NCI-H748 treated with DMSO at 0.1 percent for 48 hours (cell line): Measurements from ENCODE around the gene CD58.

ENCODE experiments used
- DNase-seq: peaks from one replicate; lab custom pipeline; 2025; lab: John Stamatoyannopoulos, UW

CD58 gene

DNA sequence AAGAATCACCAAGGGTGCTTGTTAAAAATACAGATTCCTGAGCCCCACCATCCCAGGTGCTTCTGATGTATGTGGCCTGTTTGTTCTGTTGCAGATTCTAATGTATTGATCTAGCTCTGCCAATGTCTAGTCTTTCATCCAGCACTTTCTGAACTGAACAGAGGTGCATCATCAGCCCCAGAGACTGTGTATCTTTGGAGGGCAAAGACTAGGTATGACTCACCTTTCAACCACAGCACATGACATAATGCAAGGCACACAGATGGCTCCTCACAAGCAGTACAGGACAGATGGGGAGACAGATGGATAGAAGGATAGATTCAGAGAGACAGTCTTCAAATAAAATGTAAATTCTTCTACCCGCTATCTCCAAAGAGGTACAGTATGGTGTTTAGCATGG lies 32.3 kb downstream of the CD58 start:
- DNase-seq = no peak

DNA sequence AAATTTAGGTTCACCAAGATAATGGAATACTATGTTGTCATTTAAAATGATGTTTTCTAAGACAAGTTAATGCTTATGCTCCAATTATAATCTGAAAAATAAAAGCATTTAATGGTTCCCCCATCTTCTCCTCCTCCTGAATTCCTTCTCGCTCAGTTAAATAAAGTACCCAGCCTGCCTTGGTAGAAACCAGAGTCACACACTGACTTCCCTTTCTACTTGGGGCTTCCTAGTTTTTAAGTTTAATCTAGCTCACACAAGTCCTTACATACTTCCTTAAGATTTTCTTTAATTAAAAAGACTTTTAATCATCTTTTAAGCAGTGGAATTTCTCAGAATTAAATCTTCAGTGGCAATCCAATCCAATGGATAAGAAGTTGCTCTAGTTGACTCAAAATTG lies 32.9 kb downstream of the CD58 start:
- DNase-seq = no peak

DNA sequence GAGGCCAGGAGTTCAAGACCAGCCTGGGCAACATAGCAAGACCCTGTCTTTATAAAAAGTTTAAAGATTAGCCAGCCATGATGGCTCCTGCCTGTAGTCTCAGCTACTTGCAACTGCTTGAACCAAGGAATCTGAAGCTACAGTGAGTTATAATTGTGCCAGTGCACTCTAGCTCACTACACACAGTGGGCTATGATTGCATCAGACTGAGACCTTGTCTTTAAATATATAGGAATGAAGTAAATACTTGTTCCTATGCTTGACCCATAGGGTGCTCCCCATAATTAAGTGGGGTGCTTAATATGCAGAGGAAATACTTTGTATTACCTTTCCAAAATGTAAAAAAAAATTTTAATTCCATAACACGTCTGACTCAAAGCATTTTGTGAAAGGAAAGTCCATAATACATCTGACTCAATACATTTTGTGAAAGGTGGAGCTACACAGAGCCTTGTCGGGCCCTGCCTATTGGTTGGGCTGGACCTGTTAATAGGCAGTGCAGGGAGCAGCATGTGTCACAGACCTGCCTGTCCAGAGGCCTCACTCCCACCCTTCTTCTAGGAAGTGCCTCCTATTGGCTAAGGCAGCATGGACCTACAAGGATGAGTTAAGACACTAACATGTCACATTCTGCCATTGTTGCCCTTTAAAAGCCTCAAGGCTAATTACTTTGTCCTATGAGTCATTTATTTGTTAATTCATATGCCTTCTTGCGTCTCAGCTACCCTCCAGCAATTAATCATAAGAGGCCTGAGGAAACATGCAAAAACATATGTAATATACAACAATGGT lies 33.6 kb downstream of the CD58 start:
- no peak for DNase-seq

DNA sequence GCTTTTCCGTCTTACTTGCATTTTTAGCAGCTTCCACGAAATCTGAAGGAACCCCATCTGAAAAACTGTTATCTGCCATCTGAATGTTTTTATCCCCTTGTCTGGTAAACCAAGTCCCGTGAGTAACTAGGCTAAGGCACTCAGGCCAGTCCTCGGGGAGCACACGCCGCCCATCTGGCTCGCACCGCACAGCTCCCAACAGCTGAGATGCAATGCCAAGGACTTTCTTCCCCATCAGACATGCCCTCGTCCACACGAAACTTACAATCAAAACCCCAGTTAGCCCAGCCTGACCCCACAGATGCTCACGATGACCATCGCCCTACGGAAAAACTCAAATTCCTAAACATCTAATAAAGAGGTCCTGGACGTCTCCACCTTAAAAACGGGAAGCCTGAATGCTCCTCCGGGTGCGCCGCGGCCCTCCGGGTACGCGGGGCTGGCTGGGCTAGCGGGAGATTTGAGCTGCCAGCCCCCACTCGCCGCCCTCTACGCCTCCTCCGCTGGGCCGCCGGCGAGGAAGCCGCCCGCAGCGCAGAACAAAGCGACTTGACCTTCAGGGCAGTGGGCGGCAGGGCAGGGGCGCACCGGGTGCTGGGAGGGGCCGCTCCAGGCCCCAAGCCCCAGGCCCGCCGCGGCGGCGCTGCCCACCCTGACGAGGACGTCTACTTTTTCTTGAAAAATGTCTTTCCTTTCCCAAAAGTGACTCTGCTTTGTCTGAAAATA lies 36.6 kb downstream of the CD58 start:
- no peak for DNase-seq

DNA sequence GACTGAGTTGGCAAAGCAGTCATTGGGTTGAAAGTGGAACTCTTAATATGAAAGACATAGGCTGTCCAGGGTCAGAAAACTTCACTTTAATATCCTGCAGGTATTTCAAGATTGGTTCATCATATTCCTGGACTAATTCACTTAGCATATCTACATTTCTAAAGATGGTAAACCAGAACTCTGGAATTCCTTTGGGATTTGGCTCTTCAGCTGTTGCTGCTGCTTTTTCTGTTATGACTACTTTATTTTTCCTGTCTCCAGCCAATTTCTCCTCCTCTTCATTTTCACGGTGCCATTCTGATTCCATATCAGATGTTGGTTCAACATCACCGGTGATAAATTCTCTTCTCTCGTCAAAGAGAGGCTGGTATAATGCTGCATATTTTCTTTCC lies 37.4 kb downstream of the CD58 start:
- no peak for DNase-seq

DNA sequence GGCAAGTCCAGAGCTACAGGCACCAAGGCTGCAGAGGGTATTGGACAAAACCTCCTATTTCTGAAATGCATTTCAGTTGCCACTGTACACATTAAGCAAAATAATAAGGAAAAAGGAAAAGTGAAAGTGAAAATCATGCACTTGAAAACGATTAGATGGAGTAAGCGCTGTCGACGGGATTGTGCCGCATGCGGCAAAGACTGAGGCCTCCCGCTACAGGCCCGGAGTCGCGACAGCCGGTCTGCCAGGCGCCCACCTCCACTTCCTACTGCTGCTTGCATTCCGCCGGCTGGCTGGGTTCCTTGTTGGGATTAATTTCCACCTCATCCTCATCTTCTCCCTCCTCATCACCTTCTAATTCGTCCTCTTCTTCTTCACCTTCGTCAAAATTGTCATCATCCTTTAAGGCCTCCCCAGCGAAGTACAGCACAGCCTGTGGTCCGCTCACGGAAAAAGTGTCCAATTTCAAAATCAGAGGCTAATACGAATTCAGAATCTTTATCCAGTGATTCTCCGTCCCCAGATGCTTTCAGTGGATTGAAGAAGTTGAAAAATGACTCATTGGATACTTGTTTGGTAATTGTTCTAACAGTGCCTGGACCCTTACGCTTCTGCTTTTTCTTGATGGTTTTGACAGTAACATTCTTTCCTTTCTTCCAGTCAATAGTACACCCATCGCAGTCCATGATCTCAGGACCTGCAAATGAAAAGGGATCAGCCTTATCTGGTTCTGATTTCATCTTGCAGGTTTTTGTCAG lies 38.0 kb downstream of the CD58 start:
- no peak for DNase-seq

DNA sequence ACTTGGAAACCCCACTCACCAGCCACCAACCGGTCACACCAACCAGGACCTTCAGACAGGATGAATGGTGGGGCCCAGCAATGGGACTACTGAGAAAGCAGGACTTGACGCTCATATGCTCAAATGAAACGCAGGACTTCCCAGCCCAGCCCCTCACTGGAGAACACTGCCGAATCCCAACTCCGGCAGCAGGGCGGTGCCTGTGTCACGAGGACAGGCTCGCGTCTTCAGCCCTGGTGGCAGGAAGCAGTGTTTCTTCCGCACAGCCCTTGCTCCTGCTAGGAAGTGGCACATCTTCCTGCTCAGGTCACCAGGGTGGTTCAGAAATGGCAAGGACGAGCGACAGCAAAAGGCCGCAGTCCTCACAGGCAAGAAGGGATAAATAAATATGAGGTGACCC lies 38.9 kb downstream of the CD58 start:
- no peak for DNase-seq

DNA sequence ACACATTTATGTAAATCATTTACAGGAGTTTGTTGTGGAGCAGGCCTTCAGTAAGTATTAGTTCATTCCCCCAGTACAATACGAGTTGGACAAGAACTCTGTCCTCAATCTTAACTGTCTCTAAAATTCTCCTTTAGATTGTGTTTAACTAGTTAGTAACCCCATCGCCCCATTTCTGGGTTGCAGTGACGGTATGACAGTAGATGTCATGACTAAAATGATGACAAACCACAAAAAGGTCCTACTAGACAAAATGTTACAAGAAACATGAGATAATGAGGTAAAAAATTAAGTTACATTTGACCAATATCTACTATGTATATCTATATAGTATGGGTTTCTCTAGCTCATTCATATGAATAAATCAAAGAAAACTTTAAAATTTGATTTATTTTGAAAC lies 41.1 kb downstream of the CD58 start:
- no peak for DNase-seq

DNA sequence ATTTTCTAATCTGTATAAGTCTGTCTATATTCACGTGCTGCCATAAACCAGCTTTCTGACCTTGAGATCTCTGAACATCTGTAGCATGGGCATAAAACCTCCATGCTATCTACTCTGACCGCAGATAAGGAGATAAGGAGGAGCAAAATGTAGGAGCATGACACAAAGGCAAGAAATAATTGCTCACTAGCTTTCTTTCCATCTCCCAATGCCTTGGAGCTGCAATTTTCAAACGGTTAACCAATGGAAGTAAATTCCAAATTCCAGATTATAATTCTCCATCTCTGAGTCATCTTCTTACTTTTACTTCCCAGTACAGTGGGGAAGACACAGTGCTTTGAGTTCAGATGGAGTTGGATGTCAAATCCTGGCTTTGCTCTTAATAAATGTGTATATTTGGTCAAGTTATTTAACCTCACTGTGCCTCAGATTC lies 41.6 kb downstream of the CD58 start:
- DNase-seq = no peak

DNA sequence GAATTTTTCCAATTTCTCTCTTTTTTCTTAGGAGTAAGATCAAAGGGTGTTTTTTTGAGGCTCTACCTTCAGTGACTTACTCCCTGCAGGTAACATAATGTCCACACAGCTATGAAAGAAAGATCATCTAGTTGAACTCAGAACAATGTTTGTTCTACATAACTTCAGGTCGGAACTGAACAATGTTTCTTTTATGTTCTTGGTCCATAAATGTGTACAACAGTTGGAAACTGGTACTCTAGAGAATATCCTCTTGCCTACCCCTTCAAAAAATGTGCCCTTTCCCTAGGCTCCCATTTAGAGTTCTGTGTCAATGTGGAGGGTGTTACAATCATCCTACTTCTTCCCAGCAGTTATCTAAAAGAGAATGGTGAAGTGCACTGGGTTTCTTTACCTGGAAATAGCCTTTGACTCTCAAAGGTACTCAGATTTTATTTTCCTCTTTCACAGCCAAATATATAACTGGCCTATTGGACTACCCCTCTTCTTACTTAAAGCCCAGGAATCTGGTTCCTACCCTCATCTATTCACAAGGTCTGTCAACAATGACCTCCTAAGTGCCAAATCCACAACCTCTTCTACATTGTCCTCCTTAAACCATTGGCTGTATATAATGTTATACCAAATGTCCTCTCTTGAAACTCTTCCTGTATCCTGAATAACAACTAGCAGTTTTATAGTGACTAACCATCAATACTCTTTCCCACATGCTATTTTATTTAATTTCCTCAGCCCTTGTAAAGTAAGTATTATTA lies 42.3 kb downstream of the CD58 start:
- DNase-seq = no peak

DNA sequence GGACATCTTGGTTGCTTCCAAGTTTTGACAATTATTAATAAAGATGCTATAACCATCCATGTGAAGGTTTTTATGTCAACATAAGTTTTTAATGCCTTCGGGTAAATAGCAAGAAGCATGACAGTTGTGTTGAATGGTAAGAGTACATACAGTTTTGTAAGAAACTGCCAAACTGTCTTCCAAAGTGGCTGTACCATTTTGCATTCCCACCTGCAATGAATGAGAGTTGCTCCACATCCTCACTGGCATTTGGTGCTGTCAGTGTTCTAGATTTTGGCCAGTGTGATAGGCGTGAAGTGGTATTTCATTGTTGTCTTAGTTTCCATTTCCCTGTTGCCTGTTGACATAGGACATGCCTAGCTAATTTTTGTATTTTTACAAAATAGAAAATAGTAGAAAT lies 45.4 kb downstream of the CD58 start:
- no peak for DNase-seq

DNA sequence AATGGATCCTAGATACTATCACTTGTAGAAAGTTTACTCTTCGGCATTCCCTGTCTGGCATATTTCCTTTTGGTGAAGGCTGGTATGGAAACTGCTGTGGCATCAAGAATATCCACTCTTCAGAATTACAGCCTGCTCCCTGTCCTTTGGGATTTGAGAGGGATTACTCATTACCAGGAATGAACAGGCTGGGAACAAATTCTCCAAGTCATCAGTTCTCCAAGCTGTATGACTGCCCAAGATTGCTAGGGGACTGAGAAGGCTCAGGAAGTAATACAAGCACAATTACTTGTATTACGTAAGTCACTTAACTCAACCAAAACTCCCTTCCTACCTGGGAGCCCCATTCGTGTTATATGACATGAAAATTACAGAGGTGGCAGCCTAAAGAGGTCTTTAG lies 49.6 kb downstream of the CD58 start:
- DNase-seq = no peak

DNA sequence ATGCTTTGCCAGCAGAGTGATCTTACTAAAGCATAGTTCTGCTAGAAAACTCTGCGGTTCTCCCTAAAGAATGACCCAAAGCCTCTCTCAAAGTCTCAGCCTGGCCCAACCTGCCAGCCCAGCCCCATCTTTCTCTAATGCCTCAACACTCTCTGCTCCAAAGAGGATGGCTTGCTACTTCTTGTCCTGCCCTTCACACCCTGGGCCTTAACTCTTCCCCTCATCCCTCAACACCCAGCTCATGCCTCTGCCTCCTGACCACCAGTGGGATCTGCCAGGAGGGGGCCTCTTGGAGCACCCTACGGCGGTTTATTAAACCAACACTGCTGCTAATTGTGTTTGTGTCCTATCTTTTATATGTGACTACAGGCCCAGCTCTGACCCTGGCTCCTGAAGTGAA lies 52.4 kb downstream of the CD58 start:
- DNase-seq = no peak

DNA sequence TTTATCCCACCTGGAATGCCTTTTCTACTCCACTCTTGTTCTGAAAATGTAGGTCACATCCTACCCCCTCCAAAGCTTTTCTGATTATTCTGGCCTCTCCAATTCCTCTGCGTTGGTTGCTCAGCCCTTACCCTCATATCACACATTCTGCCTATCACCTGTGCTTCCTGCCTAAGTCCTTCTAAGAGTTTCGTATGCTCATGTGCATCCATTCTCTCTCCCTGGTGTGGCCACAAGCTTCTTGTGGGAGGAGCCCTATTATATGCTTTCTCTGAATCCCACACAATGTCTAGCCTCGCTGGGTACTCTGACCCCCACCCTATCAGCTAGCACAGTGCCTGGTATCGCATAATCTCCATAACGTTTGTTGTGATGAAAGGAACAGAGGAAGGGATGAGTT lies 54.2 kb downstream of the CD58 start:
- DNase-seq = no peak

DNA sequence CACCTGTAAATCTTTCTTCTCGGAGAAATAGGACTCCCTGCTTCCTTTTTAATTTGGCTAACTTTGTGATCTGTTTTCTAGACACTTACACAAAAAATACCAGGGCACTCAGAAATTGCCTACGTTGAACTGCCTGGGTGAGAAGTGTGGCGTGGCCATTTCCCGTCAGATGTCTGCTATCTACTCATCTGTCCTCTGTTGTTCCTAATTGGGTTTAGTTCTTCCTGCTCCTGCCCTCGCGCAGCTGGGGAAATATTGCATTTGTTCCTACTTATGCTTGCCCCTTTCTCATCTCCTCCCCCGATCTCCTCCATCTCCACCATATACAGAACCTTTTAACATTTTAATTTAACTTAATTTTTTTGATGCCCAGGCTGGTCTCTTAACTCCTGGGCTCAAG lies 55.1 kb downstream of the CD58 start:
- DNase-seq = no peak

DNA sequence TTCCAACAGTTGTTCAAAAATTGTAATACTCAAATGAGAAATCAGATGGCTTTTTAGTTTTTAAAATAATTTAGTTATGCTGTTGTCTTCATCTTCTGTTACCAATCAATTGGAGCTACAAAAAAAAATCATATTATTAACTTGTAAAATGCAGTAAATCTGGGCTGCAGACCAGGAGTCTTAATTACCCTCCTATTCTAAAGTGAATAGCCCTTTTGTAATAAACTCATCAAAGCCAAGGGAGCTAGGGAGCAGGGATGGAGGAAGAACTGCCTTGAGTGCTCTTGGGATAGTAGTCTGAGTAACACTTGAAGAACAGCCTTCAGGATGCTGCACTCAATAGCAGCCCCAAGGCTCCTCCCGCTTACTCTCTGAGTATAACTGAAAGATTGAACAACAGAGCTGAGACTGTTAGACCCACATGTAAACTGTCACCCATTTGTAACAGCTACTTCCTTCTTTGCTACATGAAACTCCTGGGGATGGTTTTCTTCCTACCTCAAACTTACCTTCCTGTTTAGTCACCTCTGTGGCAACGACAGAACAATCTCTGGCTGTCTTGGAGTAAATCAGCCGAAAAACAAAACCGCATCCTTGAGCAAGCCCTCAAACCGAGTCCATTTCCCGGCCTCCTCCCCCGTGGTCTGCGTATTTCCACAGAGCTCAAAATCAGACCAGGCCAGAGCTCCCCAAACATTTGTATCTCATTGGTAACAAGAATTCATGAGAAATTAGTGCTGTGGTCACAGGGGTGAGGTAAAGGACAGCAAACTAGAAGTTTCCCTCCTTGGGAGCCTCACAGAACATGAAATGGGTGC lies 55.9 kb downstream of the CD58 start:
- DNase-seq = no peak

DNA sequence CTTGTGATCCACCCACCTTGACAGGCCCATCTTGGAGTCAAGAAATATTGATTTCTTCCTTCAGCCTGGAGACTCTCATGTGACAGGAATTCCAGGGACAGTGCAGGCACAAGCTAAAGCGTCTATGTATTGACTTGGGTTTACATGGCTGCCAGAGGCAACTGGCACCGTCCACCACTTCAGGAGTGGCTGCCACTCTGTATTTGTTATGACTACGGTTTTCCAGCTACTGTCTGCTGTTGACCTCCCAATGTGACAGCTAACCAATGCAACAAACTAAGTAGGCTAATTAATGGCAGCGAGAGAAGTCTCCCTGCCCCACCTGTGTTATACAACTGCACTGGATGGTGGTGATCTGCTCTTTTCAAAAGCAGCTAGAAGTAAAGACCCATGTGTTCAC lies 56.9 kb downstream of the CD58 start:
- DNase-seq = no peak

DNA sequence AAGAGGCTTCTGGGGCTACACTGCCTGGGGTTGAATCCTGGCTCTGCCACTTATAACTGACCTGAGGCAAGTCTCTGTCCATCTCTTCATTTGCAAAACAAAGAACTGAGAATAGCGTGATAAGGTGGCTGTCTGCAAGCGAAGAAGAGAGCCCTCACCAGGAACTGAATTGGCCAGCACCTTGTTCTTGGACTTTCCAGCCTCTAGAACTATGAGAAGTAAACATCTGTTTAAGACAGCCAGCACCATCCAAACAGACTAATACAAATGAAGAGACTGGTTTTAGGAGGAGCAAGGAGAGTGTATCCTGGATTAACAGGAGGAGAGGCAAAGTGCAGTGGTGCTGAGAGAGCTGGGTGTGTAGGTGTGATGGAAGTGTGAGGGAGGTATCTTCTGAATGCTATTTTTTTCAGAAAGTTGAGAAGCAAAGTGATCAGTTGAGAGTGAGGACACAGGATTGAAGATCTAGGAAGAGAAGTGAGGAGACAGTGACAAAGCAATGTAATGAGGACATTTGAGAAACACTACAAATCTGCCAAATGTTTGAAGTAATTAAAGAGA lies 59.3 kb downstream of the CD58 start:
- no peak for DNase-seq

DNA sequence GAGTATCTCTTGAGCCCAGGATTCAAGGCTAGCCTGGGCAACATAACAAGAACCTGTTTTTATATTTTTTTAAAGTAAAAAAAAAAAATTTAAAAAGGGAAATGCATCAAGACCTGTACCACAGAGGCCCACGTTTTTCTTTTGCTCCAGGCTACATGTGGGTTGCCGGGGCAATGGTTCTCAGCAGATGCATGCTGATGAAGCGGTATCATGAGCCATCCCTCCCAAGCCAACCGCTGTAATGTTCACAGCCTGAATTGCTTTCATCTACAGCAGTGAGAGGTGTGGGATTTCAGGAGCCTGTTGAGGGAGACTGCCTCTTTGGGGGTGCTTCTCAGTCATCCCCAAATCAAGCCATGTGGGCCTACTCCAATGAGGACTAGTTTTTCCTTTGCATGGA lies 60.5 kb downstream of the CD58 start:
- no peak for DNase-seq

DNA sequence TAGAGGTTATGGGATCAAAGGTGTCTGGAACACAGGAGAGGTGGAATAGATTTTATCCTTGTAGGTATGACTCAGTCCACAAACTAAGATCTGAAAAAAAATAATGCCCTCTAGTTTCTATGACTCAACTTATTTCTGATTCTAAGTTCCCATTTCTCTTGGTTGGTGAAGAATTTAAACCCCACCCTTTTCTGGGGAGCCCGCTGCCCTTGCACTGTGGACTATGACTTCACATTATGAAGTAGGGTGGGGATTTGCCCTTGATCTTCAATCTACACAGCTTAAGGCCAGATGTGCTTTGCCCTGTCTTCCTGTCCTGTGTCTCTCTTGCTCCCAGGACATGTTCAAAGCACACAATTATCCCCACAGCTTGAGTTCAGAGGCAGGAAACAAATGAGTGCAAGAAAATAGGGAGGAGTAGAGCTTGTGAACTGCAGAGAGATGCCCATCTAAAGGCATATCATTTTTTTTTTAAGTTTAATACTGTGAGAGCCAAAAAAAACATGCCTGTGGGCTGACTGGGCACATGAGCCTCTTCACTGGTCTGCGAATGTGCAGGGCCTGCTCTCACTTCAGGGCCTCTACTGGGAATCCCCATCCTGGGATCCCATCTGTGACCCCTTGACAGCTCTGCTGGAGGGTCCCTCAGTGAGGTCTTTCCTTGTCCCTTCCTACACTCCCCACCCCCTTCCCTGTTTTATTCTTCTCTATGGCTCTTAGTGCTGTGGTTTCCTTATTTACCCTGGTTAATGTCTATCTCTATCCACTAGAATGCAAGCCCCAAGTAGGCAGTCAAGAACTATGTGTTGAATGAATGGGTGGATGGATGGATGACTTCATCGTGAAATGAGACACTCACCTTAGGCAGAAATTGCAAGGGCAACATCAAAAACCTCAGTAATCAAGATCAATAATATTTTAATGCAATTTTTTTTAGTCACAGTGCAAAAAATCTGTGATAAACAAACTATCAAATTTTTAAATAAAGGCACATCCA lies 61.5 kb downstream of the CD58 start:
- DNase-seq = no peak
